CD8-positive, alpha-beta memory T cell (primary cell): ENCODE measurements around the gene CFAP74. TPM values are rescaled to one million over a fixed set of nuclear protein-coding genes. Genes with fewer than 3 reads are reported as not detected.

Experiments used
- CTCF ChIA-PET: fragments of 350-600 bp; sonication (Branson Sonifier 250); formaldehyde crosslinking; loops from one replicate; lab custom pipeline; 2021; ENCODE audit warnings: antibody characterized with exemption; lab: Charles Lee
- POLR2A ChIA-PET: fragments of 350-600 bp; sonication (Branson Sonifier 250); formaldehyde crosslinking; loops from one replicate; lab custom pipeline; 2021; ENCODE audit warnings: antibody characterized with exemption; lab: Charles Lee
- DNase-seq, 5 donors: peaks; one replicate each; pipeline versions ENCODE4 v3.0.0 to v3.0.0-alpha.2; 2020 to 2022; ENCODE audit warnings: mixed read lengths in 1 of 5
- H3K27ac ChIP-seq: one replicate; pipeline ENCODE4 v1.7.0; 2013; ENCODE audit warnings: low read depth, mild to moderate bottlenecking, low read length, moderate library complexity
- H3K27me3 ChIP-seq: 2 replicates; pipeline ENCODE4 v1.7.0; 2013; ENCODE audit warnings: low read length, mild to moderate bottlenecking; ENCODE audit not compliant: insufficient read depth, poor library complexity, severe bottlenecking
- H3K36me3 ChIP-seq: 2 replicates; pipeline ENCODE4 v1.7.0; 2013; ENCODE audit warnings: mild to moderate bottlenecking, low read length, moderate library complexity; ENCODE audit not compliant: insufficient read depth
- H3K4me1 ChIP-seq: 2 replicates; pipeline ENCODE4 v1.7.0; 2013; ENCODE audit warnings: mild to moderate bottlenecking, low read length, moderate library complexity; ENCODE audit not compliant: insufficient read depth
- H3K4me3 ChIP-seq: 2 replicates; pipeline ENCODE4 v1.7.0; 2013; ENCODE audit warnings: mild to moderate bottlenecking, low read length
- H3K9me3 ChIP-seq: 2 replicates; pipeline ENCODE4 v1.7.0; 2013; ENCODE audit warnings: mild to moderate bottlenecking, low read length
- H3K27ac Mint-ChIP-seq, 8 donors: one replicate each; pipeline ENCODE4 v1.8.0; 2020 to 2021; ENCODE audit warnings: mixed read lengths in 8 of 8, mild to moderate bottlenecking in 6 of 8, inconsistent platforms in 3 of 8, moderate library complexity in 3 of 8
- H3K27me3 Mint-ChIP-seq, 2 donors: one replicate each; pipeline ENCODE4 v1.8.0; 2020 to 2021; ENCODE audit warnings: mixed read lengths in 2 of 2, mild to moderate bottlenecking in 1 of 2, moderate library complexity in 1 of 2
- H3K36me3 Mint-ChIP-seq, 3 donors: one replicate each; pipeline ENCODE4 v1.8.0; 2020 to 2021; ENCODE audit warnings: mixed read lengths in 3 of 3, inconsistent platforms in 1 of 3, mild to moderate bottlenecking in 1 of 3
- H3K4me1 Mint-ChIP-seq, 3 donors: one replicate each; pipeline ENCODE4 v1.8.0; 2020 to 2021; ENCODE audit warnings: mixed read lengths in 3 of 3, inconsistent platforms in 1 of 3, mild to moderate bottlenecking in 1 of 3
- H3K4me3 Mint-ChIP-seq, 7 donors: one replicate each; pipeline ENCODE4 v1.8.0; 2020 to 2021; ENCODE audit warnings: mixed read lengths in 7 of 7, mild to moderate bottlenecking in 6 of 7, moderate library complexity in 4 of 7, inconsistent platforms in 2 of 7
- H3K9me3 Mint-ChIP-seq, 5 donors: one replicate each; pipeline ENCODE4 v1.8.0; 2020 to 2022; ENCODE audit warnings: mixed read lengths in 5 of 5, mild to moderate bottlenecking in 3 of 5, moderate library complexity in 2 of 5, inconsistent platforms in 1 of 5
- polyA plus RNA-seq: library from polyadenylated mRNA; unstranded; fragments of 300-500 nt; fragmentation: Illumina TruSeq; gene quantifications from one replicate; pipeline ENCODE4 v1.2.3, GENCODE V29; 2021
- total RNA-seq, 2 experiments: library from RNA; stranded (reverse); gene quantifications; one replicate each; pipeline ENCODE4 v1.2.3, GENCODE V29; 2021

Gene CFAP74
- total and polyA plus RNA-seq, 3 experiments from 2014 or later, result not detected

DNA sequence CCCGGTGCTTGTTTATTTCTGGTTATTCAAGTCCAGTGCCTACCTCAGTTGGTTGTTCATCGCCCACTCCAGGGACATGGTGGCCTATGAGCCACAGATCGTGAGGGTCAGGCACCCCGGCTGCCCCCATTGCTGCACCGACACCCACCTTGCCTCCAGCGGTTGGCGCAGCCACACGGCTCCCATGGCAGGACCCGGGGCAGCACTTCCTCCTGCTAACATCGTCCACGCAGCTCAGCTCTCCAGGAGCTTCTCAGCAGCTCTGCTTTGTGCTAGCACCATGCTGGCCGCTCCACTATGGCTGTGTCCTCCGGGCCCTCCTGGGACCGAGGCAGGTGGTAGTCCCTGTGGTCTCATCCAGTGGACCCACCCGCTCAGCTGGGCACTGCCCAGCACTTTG lies 32.7 kb upstream of the CFAP74 start:
- Histone ChIP-seq H3K4me1 (no peaks in the 10 kb centered on the region), H3K4me3 (no peak overlapping the region), H3K27ac (no peak overlapping the region), H3K36me3 (no peaks in the 10 kb centered on the region), H3K27me3 (no peaks in the 10 kb centered on the region), H3K9me3 (no peaks in the 10 kb centered on the region)
- Mint-ChIP-seq H3K9me3 (no peaks in the 10 kb centered on the region), H3K27me3 (peaks cover 3 to 4% of the 10 kb centered on the region in 2 donors), H3K27ac (no peak overlapping the region), H3K4me3 (no peak overlapping the region), H3K36me3 (no peaks in the 10 kb centered on the region), H3K4me1 (no peaks in the 10 kb centered on the region)
- ChIA-PET CTCF (interaction anchor here (2.7 kb wide), 1 partner anchor 8 kb away, joined by 12 read pairs; no protein-coding TSS in a partner anchor), POLR2A (interaction anchor here (0.6 kb wide), 1 partner anchor 214 kb away, joined by 4 read pairs; no protein-coding TSS in a partner anchor)
- no peak for DNase-seq

DNA sequence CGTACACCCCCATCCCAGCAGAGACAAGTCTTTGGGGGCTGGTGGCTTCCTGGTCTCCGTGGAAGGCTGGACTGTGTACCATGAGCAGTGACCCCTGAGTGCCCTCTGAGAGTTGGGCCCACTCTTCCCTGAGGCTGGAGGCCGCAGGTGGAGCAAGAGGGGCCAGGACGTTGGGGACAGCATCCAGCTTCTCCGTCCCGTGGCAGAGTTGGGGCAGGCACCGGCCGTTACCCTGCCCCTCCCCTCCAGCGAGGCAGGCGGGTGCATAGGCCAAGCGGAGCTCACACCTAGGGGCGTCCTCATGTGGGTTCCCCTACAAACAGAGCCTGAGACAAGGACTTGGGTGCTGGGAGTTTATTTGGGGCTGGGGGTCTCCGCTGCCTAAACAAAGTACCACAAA lies 29.6 kb upstream of the CFAP74 start:
- Mint-ChIP-seq H3K36me3 (no peaks in the 10 kb centered on the region), H3K9me3 (no peaks in the 10 kb centered on the region), H3K4me3 (no peak overlapping the region), H3K27me3 (peaks cover 3 to 4% of the 10 kb centered on the region in 2 donors), H3K4me1 (no peaks in the 10 kb centered on the region), H3K27ac (no peak overlapping the region)
- ChIA-PET CTCF (no interaction called here), POLR2A (no interaction called here)
- Histone ChIP-seq H3K9me3 (no peaks in the 10 kb centered on the region), H3K4me1 (no peaks in the 10 kb centered on the region), H3K27ac (no peak overlapping the region), H3K4me3 (no peak overlapping the region), H3K36me3 (no peaks in the 10 kb centered on the region), H3K27me3 (no peaks in the 10 kb centered on the region)
- no peak for DNase-seq

DNA sequence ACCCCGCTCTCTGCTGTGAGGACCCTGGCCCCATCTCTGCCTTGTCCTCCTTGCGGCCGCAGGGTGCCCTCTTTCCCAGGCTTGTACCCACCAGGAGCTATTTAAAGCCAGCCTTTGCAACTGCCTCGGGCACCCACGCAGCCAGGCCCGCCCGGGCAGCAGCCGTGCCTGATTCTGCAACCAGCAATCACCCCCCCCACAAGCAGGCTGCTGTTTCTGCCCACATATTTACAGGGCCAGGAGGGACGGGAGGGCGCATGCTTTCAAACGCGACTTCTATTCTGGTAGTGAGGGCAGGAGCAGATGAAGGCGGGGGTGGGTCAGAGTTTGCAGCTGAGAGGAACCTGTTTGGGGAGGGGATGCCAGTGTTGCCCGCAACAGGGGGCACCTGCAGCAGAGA lies 29.2 kb upstream of the CFAP74 start:
- H3K4me1 ChIP-seq, result no peaks in the 10 kb centered on the region
- H3K9me3 ChIP-seq, result no peaks in the 10 kb centered on the region
- no peak overlapping the region for H3K27ac ChIP-seq
- no peaks in the 10 kb centered on the region for H3K9me3 Mint-ChIP-seq
- DNase-seq, result no peak
- POLR2A ChIA-PET, result no interaction called here
- no peak overlapping the region for H3K4me3 Mint-ChIP-seq
- no peaks in the 10 kb centered on the region for H3K36me3 Mint-ChIP-seq
- H3K27me3 ChIP-seq, result no peaks in the 10 kb centered on the region
- no peak overlapping the region for H3K27ac Mint-ChIP-seq
- no peak overlapping the region for H3K4me3 ChIP-seq
- H3K27me3 Mint-ChIP-seq, result peaks cover 3 to 4% of the 10 kb centered on the region in 2 donors
- CTCF ChIA-PET, result interaction anchor here (0.8 kb wide), 1 partner anchor 12 kb away, joined by 3 read pairs; no protein-coding TSS in a partner anchor
- no peaks in the 10 kb centered on the region for H3K36me3 ChIP-seq
- no peaks in the 10 kb centered on the region for H3K4me1 Mint-ChIP-seq

DNA sequence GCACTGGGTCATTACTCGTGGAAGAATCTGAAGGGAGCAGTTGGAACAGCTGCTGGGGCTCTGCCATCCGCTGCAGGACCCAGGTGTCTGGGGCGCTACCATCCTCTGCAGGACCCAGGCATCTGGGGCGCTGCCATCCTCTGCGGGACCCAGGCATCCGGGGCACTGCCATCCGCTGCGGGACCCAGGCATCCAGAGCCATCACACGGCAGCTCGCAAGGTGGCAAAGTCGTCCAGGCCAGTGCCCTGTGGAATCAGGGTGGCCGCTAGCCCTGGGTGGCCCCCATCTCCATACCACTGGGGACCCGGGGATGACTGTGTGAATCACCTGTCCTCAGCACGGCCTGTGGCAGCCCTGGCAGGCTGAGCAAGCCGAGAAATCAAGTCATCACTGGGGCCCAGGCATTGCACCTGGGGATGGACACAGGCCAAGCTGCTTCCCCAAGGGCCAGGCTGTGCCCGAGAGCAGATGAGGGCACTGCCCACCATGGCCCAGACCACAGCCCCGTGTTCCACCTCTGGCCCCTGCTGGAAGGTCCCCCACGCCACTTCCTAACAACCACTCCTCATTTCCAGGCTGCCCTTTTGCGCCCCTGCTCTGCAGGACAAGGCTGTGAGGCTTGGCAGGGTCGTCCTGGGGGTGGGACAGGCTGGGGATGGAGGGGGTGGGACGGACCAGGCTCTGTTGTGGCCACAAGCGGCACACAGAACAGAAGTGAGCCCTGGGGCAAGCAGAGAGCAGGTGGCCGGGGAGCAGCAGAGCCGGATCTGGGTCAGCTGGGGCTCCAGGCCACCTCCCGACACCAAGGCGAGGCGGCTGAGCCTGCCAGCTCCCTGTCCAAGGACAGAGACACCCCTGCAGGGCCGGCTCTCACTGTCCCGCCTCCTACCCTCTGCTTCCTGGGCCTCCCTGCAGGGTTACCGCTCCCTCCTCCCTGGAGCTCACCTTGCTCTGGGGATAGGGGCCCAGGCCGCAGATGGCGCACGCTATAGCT lies 28.3 kb upstream of the CFAP74 start:
- Histone ChIP-seq H3K27me3 (no peaks in the 10 kb centered on the region), H3K9me3 (no peaks in the 10 kb centered on the region), H3K36me3 (no peaks in the 10 kb centered on the region), H3K4me3 (no peak overlapping the region), H3K4me1 (no peaks in the 10 kb centered on the region), H3K27ac (no peak overlapping the region)
- ChIA-PET POLR2A (no interaction called here), CTCF (interaction anchor here (0.8 to 1.4 kb wide), 2 partner anchors 12 to 13 kb away, joined by 3 to 6 read pairs; no protein-coding TSS in a partner anchor)
- Mint-ChIP-seq H3K27me3 (peaks cover 3 to 4% of the 10 kb centered on the region in 2 donors), H3K4me1 (no peaks in the 10 kb centered on the region), H3K36me3 (no peaks in the 10 kb centered on the region), H3K9me3 (no peaks in the 10 kb centered on the region), H3K27ac (no peak overlapping the region), H3K4me3 (no peak overlapping the region)
- DNase-seq, result no peak

- ChIA-PET POLR2A (no interaction called here), CTCF (interaction anchor here (1.4 kb wide), 1 partner anchor 15 kb away, joined by 6 read pairs; no protein-coding TSS in a partner anchor)
- Histone ChIP-seq H3K4me3 (no peak overlapping the region), H3K27me3 (peaks cover under 1% of the 10 kb centered on the region), H3K36me3 (no peaks in the 10 kb centered on the region), H3K27ac (no peak overlapping the region), H3K9me3 (no peaks in the 10 kb centered on the region), H3K4me1 (peaks cover 5% of the 10 kb centered on the region)
- Mint-ChIP-seq H3K4me3 (no peak overlapping the region), H3K27me3 (peaks cover 3 to 4% of the 10 kb centered on the region in 2 donors), H3K4me1 (peaks cover 0 to 5% (median 0%) of the 10 kb centered on the region in 3 donors), H3K27ac (no peak overlapping the region), H3K9me3 (no peaks in the 10 kb centered on the region), H3K36me3 (no peaks in the 10 kb centered on the region)
- no peak for DNase-seq
Measured at GRCh38 chr1:2030076-2030871, 26.7 kb upstream of the CFAP74 start.

DNA sequence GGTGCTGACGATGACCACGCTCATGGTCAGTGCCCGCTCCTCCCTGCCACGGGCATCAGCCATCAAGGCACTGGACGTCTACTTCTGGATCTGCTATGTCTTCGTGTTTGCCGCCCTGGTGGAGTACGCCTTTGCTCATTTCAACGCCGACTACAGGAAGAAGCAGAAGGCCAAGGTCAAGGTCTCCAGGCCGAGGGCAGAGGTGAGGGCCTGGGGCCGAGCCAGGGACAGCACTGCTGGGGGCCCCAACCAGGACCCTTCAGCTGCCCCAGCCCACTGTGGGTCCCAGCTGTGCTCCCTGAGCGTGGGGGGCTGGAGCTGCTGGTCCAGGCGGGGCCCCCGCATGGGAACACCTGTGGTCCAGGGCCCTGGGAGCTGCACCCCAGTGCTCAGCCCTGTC lies 26.0 kb upstream of the CFAP74 start:
- Mint-ChIP-seq H3K4me1 (peaks cover 0 to 5% (median 0%) of the 10 kb centered on the region in 3 donors), H3K4me3 (no peak overlapping the region), H3K27ac (no peak overlapping the region), H3K27me3 (peaks cover 3 to 4% of the 10 kb centered on the region in 2 donors), H3K9me3 (no peaks in the 10 kb centered on the region), H3K36me3 (no peaks in the 10 kb centered on the region)
- no peaks in the 10 kb centered on the region for H3K36me3 ChIP-seq
- ChIA-PET CTCF (no interaction called here), POLR2A (no interaction called here)
- no peak overlapping the region for H3K27ac ChIP-seq
- no peak for DNase-seq
- H3K4me3 ChIP-seq, result no peak overlapping the region
- H3K4me1 ChIP-seq, result peaks cover 5% of the 10 kb centered on the region
- peaks cover 5% of the 10 kb centered on the region for H3K27me3 ChIP-seq
- H3K9me3 ChIP-seq, result no peaks in the 10 kb centered on the region

DNA sequence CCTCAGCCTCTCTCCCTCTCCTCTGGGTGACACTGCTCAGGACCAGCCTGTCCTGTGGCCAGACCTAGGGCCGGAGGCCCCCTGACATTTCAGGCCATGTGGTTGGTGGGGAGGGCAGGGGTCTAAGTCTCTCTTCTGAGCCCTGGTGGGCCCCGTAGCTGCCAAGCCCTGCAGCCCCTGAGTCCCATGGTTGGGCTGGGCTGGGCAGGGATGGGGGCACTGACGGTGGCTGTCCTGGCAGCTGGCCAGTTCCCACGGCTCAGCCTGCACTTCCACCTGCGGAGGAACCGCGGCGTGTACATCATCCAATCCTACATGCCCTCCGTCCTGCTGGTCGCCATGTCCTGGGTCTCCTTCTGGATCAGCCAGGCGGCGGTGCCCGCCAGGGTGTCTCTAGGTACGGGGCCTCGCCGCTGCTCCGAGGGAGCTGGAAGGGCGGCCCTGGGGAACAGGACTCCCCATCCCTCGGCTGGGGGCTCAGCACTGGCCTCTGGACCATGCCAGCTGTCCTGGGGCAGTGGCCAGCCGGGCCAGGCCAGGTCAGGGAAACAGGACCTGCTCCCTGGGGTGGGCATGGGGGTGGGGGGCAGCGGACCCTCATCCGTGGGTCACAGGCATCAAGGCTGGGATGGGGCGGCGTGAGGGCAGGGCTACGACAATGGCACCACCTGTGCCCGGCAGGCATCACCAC lies 25.4 kb upstream of the CFAP74 start:
- no peak overlapping the region for H3K27ac ChIP-seq
- no peak overlapping the region for H3K27ac Mint-ChIP-seq
- H3K4me3 ChIP-seq, result no peak overlapping the region
- H3K27me3 ChIP-seq, result peaks cover 5% of the 10 kb centered on the region
- CTCF ChIA-PET, result interaction anchor here (1.5 kb wide), 1 partner anchor 15 kb away, joined by 5 read pairs; no protein-coding TSS in a partner anchor
- no peaks in the 10 kb centered on the region for H3K9me3 Mint-ChIP-seq
- DNase-seq, result no peak
- H3K4me1 ChIP-seq, result peaks cover 5% of the 10 kb centered on the region
- H3K36me3 Mint-ChIP-seq, result no peaks in the 10 kb centered on the region
- H3K27me3 Mint-ChIP-seq, result peaks cover 4% of the 10 kb centered on the region in 2 donors
- H3K9me3 ChIP-seq, result no peaks in the 10 kb centered on the region
- peak overlapping the region in 1 of 7 donors; percentile 36 for H3K4me3 Mint-ChIP-seq
- POLR2A ChIA-PET, result no interaction called here
- no peaks in the 10 kb centered on the region for H3K36me3 ChIP-seq
- peaks cover 0 to 5% (median 0%) of the 10 kb centered on the region in 3 donors for H3K4me1 Mint-ChIP-seq
